PC-3 (cell line): ENCODE measurements around the gene PPP1R26. TPM values are rescaled to one million over a fixed set of nuclear protein-coding genes. Genes with fewer than 3 reads are reported as not detected.

Experiments
- ATAC-seq: fragments of 200-7000 bp; cut with Tn5 transposase; 2 replicates; pipeline ENCODE4 v1.9.1; 2020; ENCODE audit warnings: mild to moderate bottlenecking, moderate library complexity
- BruUV-seq: library from RNA; stranded (reverse); fragments of 400-500 nt; replicated peaks from 2 replicates; lab custom pipeline; 2021; lab: Mats Ljungman, UMichigan
- CTCF ChIA-PET: fragments of 300-600 bp; sonication (Branson Sonifier 250); formaldehyde crosslinking; loops from one replicate; lab custom pipeline; 2022; ENCODE audit warnings: antibody characterized with exemption; lab: Charles Lee
- POLR2A ChIA-PET: fragments of 300-600 bp; sonication (Branson Sonifier 250); formaldehyde crosslinking; loops from one replicate; lab custom pipeline; 2022; ENCODE audit warnings: antibody characterized with exemption; ENCODE audit not compliant: unreplicated experiment; lab: Charles Lee
- DNase-seq: peaks from one replicate; pipeline ENCODE4 v3.0.0-alpha.2; 2015
- H2AFZ ChIP-seq: fragments of 300-600 bp; sonication (generic); 2 replicates; pipeline ENCODE4 v1.6.0; 2016; ENCODE audit warnings: antibody characterized with exemption, low read length
- H3F3A ChIP-seq: fragments of 300-600 bp; sonication (generic); one replicate; pipeline ENCODE4 v1.6.0; 2017; ENCODE audit warnings: antibody characterized with exemption, low read length, control low read depth, mild to moderate bottlenecking; ENCODE audit not compliant: unreplicated experiment
- H3K27ac ChIP-seq: fragments of 300-600 bp; sonication (generic); 2 replicates; pipeline ENCODE4 v1.5.1; 2016; ENCODE audit warnings: mild to moderate bottlenecking, low read length
- H3K27me3 ChIP-seq: fragments of 300-600 bp; sonication (generic); 2 replicates; pipeline ENCODE4 v1.6.1; 2016; ENCODE audit warnings: low read length, mixed read lengths
- H3K36me3 ChIP-seq: fragments of 300-600 bp; sonication (generic); 2 replicates; pipeline ENCODE4 v1.6.1; 2016; ENCODE audit warnings: low read depth, mixed run types, low read length, mixed read lengths
- H3K4me1 ChIP-seq: fragments of 300-600 bp; sonication (generic); 2 replicates; pipeline ENCODE4 v1.5.1; 2016; ENCODE audit warnings: low read length; ENCODE audit not compliant: insufficient read depth
- H3K4me2 ChIP-seq: fragments of 300-600 bp; sonication (generic); 2 replicates; pipeline ENCODE4 v1.6.0; 2016; ENCODE audit warnings: low read length
- H3K4me3 ChIP-seq: fragments of 300-600 bp; sonication (generic); 2 replicates; pipeline ENCODE4 v1.5.1; 2016; ENCODE audit warnings: mild to moderate bottlenecking, low read length, mixed read lengths
- H3K79me2 ChIP-seq: fragments of 300-600 bp; sonication (generic); 2 replicates; pipeline ENCODE4 v1.6.1; 2017; ENCODE audit warnings: low read length, mixed read lengths
- H3K9ac ChIP-seq: fragments of 300-600 bp; sonication (generic); 2 replicates; pipeline ENCODE4 v1.6.0; 2016; ENCODE audit warnings: mild to moderate bottlenecking, low read length
- H3K9me2 ChIP-seq: fragments of 300-600 bp; sonication (generic); replicated peaks from 2 replicates; pipeline ENCODE4 v1.6.1; 2016; ENCODE audit warnings: mixed run types, low read length, mixed read lengths
- H3K9me3 ChIP-seq: fragments of 300-600 bp; sonication (generic); 2 replicates; pipeline ENCODE4 v1.6.1; 2016; ENCODE audit warnings: low read length, mixed read lengths
- H4K20me1 ChIP-seq: fragments of 300-600 bp; sonication (generic); 2 replicates; pipeline ENCODE4 v1.6.1; 2016; ENCODE audit warnings: low read length, mixed read lengths
- CTCF ChIP-seq: fragments of 300-600 bp; sonication (generic); conservative IDR thresholded peaks from 2 replicates; pipeline ENCODE4 v1.5.1; 2017; ENCODE audit warnings: antibody characterized with exemption, low read depth, mild to moderate bottlenecking, low read length
- EZH2 ChIP-seq: fragments of 300-600 bp; sonication (generic); IDR thresholded peaks from one replicate; pipeline ENCODE4 v1.6.1; 2017; ENCODE audit warnings: antibody characterized with exemption, mild to moderate bottlenecking, low read length; ENCODE audit not compliant: unreplicated experiment
- EZH2phosphoT487 ChIP-seq: fragments of 300-600 bp; sonication (generic); IDR thresholded peaks from 2 replicates; pipeline ENCODE4 v1.6.1; 2018; ENCODE audit warnings: mild to moderate bottlenecking, antibody characterized with exemption, low read length, borderline replicate concordance
- intact Hi-C: fragments of 100-400 bp; cut with micrococcal nuclease; formaldehyde crosslinking; loops from 2 replicates; pipeline ENCODE4 v1.9.0; 2023
- total RNA-seq: library from RNA; depleted of rRNA; stranded (reverse); fragments of >200 nt; gene quantifications from 2 replicates; pipeline ENCODE4 v1.2.3, GENCODE V29; 2014

Gene PPP1R26
- total RNA-seq, 1 experiment from 2014 or later = 22.6 TPM

- no peaks in the 10 kb centered on the region for H3K9me3 ChIP-seq
These were observed 5.8 kb downstream of the PPP1R26 start for GRCh38 chr9:135485385-135485784.

GRCh38 chr9:135485832-135486231 lies 6.2 kb downstream of the PPP1R26 start:
- no peaks in the 10 kb centered on the region for H3K9me2 ChIP-seq
- H3K4me1 ChIP-seq = no peaks in the 10 kb centered on the region
- intact Hi-C loops = no loop called here
- ChIA-PET CTCF (no interaction called here), POLR2A (no interaction called here)
- BruUV-seq = no TSS peak
- no peaks in the 10 kb centered on the region for H3K9me3 ChIP-seq
- H2AFZ ChIP-seq = no peak overlapping the region
- DNase-seq (no peak), ATAC-seq (no peak)
- H3K27me3 ChIP-seq = no peaks in the 10 kb centered on the region
- H4K20me1 ChIP-seq = no peaks in the 10 kb centered on the region
- H3K4me3 ChIP-seq = no peak overlapping the region
- no peaks in the 10 kb centered on the region for H3K36me3 ChIP-seq
- no peak for TF ChIP-seq EZH2phosphoT487
- TF ChIP-seq CTCF = no peak
- no peak for TF ChIP-seq EZH2
- H3K27ac ChIP-seq = no peak overlapping the region
- H3K79me2 ChIP-seq = peaks cover 19% of the 10 kb centered on the region
- H3F3A ChIP-seq = no peaks in the 10 kb centered on the region
- no peak overlapping the region for H3K9ac ChIP-seq
- no peak overlapping the region for H3K4me2 ChIP-seq

More at GRCh38 chr9:135485385-135485784, 5.8 kb downstream of the PPP1R26 start:
- no TSS peak for BruUV-seq
- ChIA-PET CTCF (no interaction called here), POLR2A (no interaction called here)
- Histone ChIP-seq H3K36me3 (no peaks in the 10 kb centered on the region), H3K4me3 (no peak overlapping the region), H2AFZ (no peak overlapping the region), H3F3A (no peaks in the 10 kb centered on the region), H3K9me2 (no peaks in the 10 kb centered on the region), H3K27me3 (no peaks in the 10 kb centered on the region), H3K4me2 (no peak overlapping the region), H3K9ac (no peak overlapping the region), H3K4me1 (no peaks in the 10 kb centered on the region), H4K20me1 (no peaks in the 10 kb centered on the region), H3K79me2 (peaks cover 24% of the 10 kb centered on the region), H3K27ac (no peak overlapping the region)
- TF ChIP-seq CTCF (no peak), EZH2phosphoT487 (no peak), EZH2 (no peak)
- DNase-seq (no peak), ATAC-seq (no peak)
- intact Hi-C loops = no loop called here

GRCh38 chr9:135486267-135487065 lies 6.9 kb downstream of the PPP1R26 start:
- no peak for DNase-seq

More at GRCh38 chr9:135486267-135487065, 6.9 kb downstream of the PPP1R26 start:
- BruUV-seq = no TSS peak
- intact Hi-C loops = no loop called here
- POLR2A ChIA-PET = no interaction called here
- Histone ChIP-seq H3K4me2 (no peak overlapping the region), H3K36me3 (no peaks in the 10 kb centered on the region), H3F3A (no peaks in the 10 kb centered on the region), H3K9me2 (no peaks in the 10 kb centered on the region), H3K4me1 (no peaks in the 10 kb centered on the region), H2AFZ (no peak overlapping the region), H4K20me1 (no peaks in the 10 kb centered on the region), H3K4me3 (no peak overlapping the region), H3K9ac (no peak overlapping the region), H3K27ac (no peak overlapping the region), H3K27me3 (no peaks in the 10 kb centered on the region), H3K9me3 (no peaks in the 10 kb centered on the region), H3K79me2 (peaks cover 13% of the 10 kb centered on the region)
- ATAC-seq = no peak
- TF ChIP-seq EZH2phosphoT487 (no peak), CTCF (no peak), EZH2 (no peak)
- CTCF ChIA-PET = no interaction called here
